ENCODE data around the gene HOXC5. TPM values are rescaled to one million over a fixed set of nuclear protein-coding genes. Genes with fewer than 3 reads are reported as not detected.

The HOXC5 gene
- total and polyA plus RNA-seq, 2 experiments from 2014 or later = 0.18 to 0.40 TPM

GRCh38 chr12:54066408-54066807 lies 33.6 kb downstream of the HOXC5 start:
- Histone ChIP-seq H4K20me1 (ENCODE audit: insufficient read depth, poor library complexity, severe bottlenecking) (no peaks in the 10 kb centered on the region), H3K27ac (no peak overlapping the region), H3K9me3 (ENCODE audit: low read depth) (no peaks in the 10 kb centered on the region), H3K27me3 (peaks cover 28% of the 10 kb centered on the region), H3K4me3 (no peak overlapping the region), H3K4me1 (ENCODE audit: insufficient read depth) (no peaks in the 10 kb centered on the region), H3K79me2 (no peaks in the 10 kb centered on the region), H2AFZ (no peak overlapping the region), H3K9me2 (replicated peaks; ENCODE audit: insufficient read depth) (no peaks in the 10 kb centered on the region), H3K36me3 (replicated peaks; ENCODE audit: insufficient read depth, low read depth) (no peaks in the 10 kb centered on the region), H3K4me2 (no peak overlapping the region)
- no peak for DNase-seq (ENCODE audit: low spot score)
- 95% methylated on average over 1 of the region's 1 CpG for WGBS (ENCODE audit: low lambda C conversion rate, missing lambda C conversion rate)
- TF ChIP-seq EZH2phosphoT487 (IDR thresholded peaks at IDR 0.05; ENCODE audit: low read depth, severe bottlenecking, unreplicated experiment) (no peak), EZH2 (IDR thresholded peaks at IDR 0.05; ENCODE audit: borderline replicate concordance) (no peak)
- TF ChIP-seq, protein P1, sequence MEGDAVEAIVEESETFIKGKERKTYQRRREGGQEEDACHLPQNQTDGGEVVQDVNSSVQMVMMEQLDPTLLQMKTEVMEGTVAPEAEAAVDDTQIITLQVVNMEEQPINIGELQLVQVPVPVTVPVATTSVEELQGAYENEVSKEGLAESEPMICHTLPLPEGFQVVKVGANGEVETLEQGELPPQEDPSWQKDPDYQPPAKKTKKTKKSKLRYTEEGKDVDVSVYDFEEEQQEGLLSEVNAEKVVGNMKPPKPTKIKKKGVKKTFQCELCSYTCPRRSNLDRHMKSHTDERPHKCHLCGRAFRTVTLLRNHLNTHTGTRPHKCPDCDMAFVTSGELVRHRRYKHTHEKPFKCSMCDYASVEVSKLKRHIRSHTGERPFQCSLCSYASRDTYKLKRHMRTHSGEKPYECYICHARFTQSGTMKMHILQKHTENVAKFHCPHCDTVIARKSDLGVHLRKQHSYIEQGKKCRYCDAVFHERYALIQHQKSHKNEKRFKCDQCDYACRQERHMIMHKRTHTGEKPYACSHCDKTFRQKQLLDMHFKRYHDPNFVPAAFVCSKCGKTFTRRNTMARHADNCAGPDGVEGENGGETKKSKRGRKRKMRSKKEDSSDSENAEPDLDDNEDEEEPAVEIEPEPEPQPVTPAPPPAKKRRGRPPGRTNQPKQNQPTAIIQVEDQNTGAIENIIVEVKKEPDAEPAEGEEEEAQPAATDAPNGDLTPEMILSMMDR (IDR thresholded peaks at IDR 0.05; ENCODE audit: poor library complexity) = no peak

DNA sequence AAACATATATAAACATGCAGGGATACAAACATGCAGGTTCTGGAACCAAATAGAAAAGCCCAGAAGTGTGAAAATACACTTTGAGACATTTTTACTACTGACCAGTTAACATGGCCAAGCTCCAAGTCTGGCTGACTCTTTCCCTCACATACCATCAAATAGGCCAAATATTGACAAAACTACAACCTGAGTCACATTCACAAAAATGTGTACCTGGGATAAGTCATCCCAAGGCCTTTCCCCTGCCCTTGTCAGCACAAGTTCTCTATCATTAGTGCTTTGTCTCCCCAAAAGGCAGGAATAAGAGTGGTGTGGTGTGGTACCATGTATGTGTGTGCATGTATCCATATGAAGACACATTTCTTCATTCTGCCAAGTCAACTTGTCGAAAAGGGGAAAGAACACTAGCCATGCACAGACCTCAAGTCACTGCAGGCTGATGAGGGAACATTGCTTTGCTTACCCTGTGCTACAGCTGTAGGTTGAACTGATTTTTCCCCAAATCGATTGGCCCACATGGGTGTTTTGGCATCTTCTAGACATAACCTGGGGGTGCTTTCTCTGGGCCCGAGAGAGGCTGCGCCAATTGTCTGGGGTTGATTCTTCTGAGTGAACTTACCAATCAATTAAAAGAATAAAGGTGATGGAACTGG lies 35.7 kb downstream of the HOXC5 start:
- H2AFZ ChIP-seq = no peak overlapping the region
- no peaks in the 10 kb centered on the region for H4K20me1 ChIP-seq (ENCODE audit: insufficient read depth, poor library complexity, severe bottlenecking)
- no peaks in the 10 kb centered on the region for H3K36me3 ChIP-seq (replicated peaks; ENCODE audit: insufficient read depth, low read depth)
- no peaks in the 10 kb centered on the region for H3K4me1 ChIP-seq (ENCODE audit: insufficient read depth)
- H3K4me2 ChIP-seq = no peak overlapping the region
- 84% methylated on average over 4 of the region's 4 CpGs for WGBS (ENCODE audit: low lambda C conversion rate, missing lambda C conversion rate)
- peaks cover 17% of the 10 kb centered on the region for H3K27me3 ChIP-seq
- H3K27ac ChIP-seq = no peak overlapping the region
- no peak for DNase-seq (ENCODE audit: low spot score)
- TF ChIP-seq, protein P1 (IDR thresholded peaks at IDR 0.05; ENCODE audit: poor library complexity) = no peak
- TF ChIP-seq EZH2phosphoT487 (IDR thresholded peaks at IDR 0.05; ENCODE audit: low read depth, severe bottlenecking, unreplicated experiment) (no peak), EZH2 (IDR thresholded peaks at IDR 0.05; ENCODE audit: borderline replicate concordance) (no peak)
- H3K79me2 ChIP-seq = no peaks in the 10 kb centered on the region
- no peaks in the 10 kb centered on the region for H3K9me2 ChIP-seq (replicated peaks; ENCODE audit: insufficient read depth)
- H3K4me3 ChIP-seq = no peak overlapping the region
- no peaks in the 10 kb centered on the region for H3K9me3 ChIP-seq (ENCODE audit: low read depth)

- 32% methylated on average over 1 of the region's 1 CpG for WGBS (ENCODE audit: low lambda C conversion rate, missing lambda C conversion rate)
- H3K27me3 ChIP-seq = peaks cover 8% of the 10 kb centered on the region
Observed at GRCh38 chr12:54071942-54072341, 39.1 kb downstream of the HOXC5 start.

DNA sequence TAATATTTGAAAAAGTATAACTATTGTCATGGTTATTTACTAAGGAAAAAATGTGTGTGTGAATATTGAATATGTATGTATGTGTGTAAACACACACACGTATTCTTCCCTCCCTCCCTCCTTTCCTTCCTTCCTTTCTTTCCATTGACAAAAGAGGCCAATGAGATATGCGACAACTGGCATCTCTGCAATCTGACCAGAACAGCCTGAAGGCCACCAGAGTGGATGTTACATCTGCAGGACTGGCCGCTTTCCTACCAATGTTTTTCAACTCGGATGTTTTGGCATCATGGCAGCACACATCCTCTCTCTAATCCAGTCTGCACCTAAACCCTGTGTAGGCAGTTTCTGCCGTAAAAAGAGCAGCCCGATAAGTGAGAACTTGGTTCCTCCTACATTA lies 41.5 kb downstream of the HOXC5 start:
- peaks cover 13% of the 10 kb centered on the region for H3K27me3 ChIP-seq

More at GRCh38 chr12:54071942-54072341, 39.1 kb downstream of the HOXC5 start:
- Histone ChIP-seq H3K27ac (no peak overlapping the region), H3K4me1 (ENCODE audit: insufficient read depth) (no peaks in the 10 kb centered on the region), H3K79me2 (no peaks in the 10 kb centered on the region), H4K20me1 (ENCODE audit: insufficient read depth, poor library complexity, severe bottlenecking) (no peaks in the 10 kb centered on the region), H3K36me3 (replicated peaks; ENCODE audit: insufficient read depth, low read depth) (no peaks in the 10 kb centered on the region), H3K9me3 (ENCODE audit: low read depth) (no peaks in the 10 kb centered on the region), H2AFZ (no peak overlapping the region), H3K9me2 (replicated peaks; ENCODE audit: insufficient read depth) (no peaks in the 10 kb centered on the region), H3K4me2 (no peak overlapping the region), H3K4me3 (no peak overlapping the region)
- TF ChIP-seq EZH2phosphoT487 (IDR thresholded peaks at IDR 0.05; ENCODE audit: low read depth, severe bottlenecking, unreplicated experiment) = no peak
- DNase-seq (ENCODE audit: low spot score) = no peak

More for the DNA sequence above, 41.5 kb downstream of the HOXC5 start:
- no peaks in the 10 kb centered on the region for H4K20me1 ChIP-seq (ENCODE audit: insufficient read depth, poor library complexity, severe bottlenecking)
- no peak for DNase-seq (ENCODE audit: low spot score)
- no peak overlapping the region for H2AFZ ChIP-seq
- TF ChIP-seq EZH2 (IDR thresholded peaks at IDR 0.05; ENCODE audit: borderline replicate concordance) (no peak), EZH2phosphoT487 (IDR thresholded peaks at IDR 0.05; ENCODE audit: low read depth, severe bottlenecking, unreplicated experiment) (no peak)
- TF ChIP-seq, protein P1 (IDR thresholded peaks at IDR 0.05; ENCODE audit: poor library complexity) = no peak
- H3K4me1 ChIP-seq (ENCODE audit: insufficient read depth) = no peaks in the 10 kb centered on the region
- no peaks in the 10 kb centered on the region for H3K9me2 ChIP-seq (replicated peaks; ENCODE audit: insufficient read depth)
- H3K36me3 ChIP-seq (replicated peaks; ENCODE audit: insufficient read depth, low read depth) = no peaks in the 10 kb centered on the region
- no peak overlapping the region for H3K4me2 ChIP-seq
- no peaks in the 10 kb centered on the region for H3K9me3 ChIP-seq (ENCODE audit: low read depth)
- H3K79me2 ChIP-seq = no peaks in the 10 kb centered on the region
- WGBS (ENCODE audit: low lambda C conversion rate, missing lambda C conversion rate) = 83% methylated on average over 6 of the region's 6 CpGs
- H3K27ac ChIP-seq = no peak overlapping the region
- H3K4me3 ChIP-seq = no peak overlapping the region
